Calu3 (cell line): ENCODE data around the gene DPPA3. TPM values are rescaled to one million over a fixed set of nuclear protein-coding genes. Genes with fewer than 3 reads are reported as not detected.
"Not testable (repeated sequence)": the region's sequence is repeated elsewhere in the genome, so short reads cannot be mapped to it uniquely, and the experiment has no call there.

Experiments used
- BruUV-seq: library from RNA; stranded (reverse); fragments of 400-500 nt; replicated peaks from 2 replicates; lab custom pipeline; 2021; lab: Mats Ljungman, UMichigan
- CTCF ChIA-PET: fragments of 300-600 bp; sonication (Branson Sonifier 250); formaldehyde crosslinking; loops from one replicate; lab custom pipeline; 2022; ENCODE audit warnings: antibody characterized with exemption; lab: Charles Lee
- DNase-seq: peaks from one replicate; pipeline ENCODE4 v3.0.0; 2022
- H3K27ac Mint-ChIP-seq: one replicate; pipeline ENCODE4 v1.8.0; 2022; ENCODE audit warnings: mixed read lengths; ENCODE audit not compliant: unreplicated experiment
- H3K27me3 Mint-ChIP-seq: one replicate; pipeline ENCODE4 v1.8.0; 2022; ENCODE audit warnings: mixed read lengths; ENCODE audit not compliant: unreplicated experiment
- H3K36me3 Mint-ChIP-seq: one replicate; pipeline ENCODE4 v1.8.0; 2022; ENCODE audit warnings: mild to moderate bottlenecking, moderate library complexity, mixed read lengths; ENCODE audit not compliant: insufficient read depth, unreplicated experiment
- H3K4me1 Mint-ChIP-seq: one replicate; pipeline ENCODE4 v1.8.0; 2022; ENCODE audit warnings: mild to moderate bottlenecking, low read depth, mixed read lengths; ENCODE audit not compliant: unreplicated experiment
- H3K4me3 Mint-ChIP-seq: one replicate; pipeline ENCODE4 v1.8.0; 2022; ENCODE audit warnings: mild to moderate bottlenecking, low read depth, moderate library complexity, mixed read lengths; ENCODE audit not compliant: unreplicated experiment
- H3K9me3 Mint-ChIP-seq: one replicate; pipeline ENCODE4 v1.8.0; 2022; ENCODE audit warnings: low read depth, mixed read lengths; ENCODE audit not compliant: unreplicated experiment
- CTCF ChIP-seq: fragments of 200-600 bp; IDR thresholded peaks from one replicate; pipeline ENCODE4 v1.8.0; 2022; ENCODE audit warnings: antibody characterized with exemption; ENCODE audit not compliant: unreplicated experiment
- intact Hi-C: fragments of 100-400 bp; cut with micrococcal nuclease; formaldehyde crosslinking; loops from one replicate; pipeline ENCODE4 v1.10.0; 2022; ENCODE audit not compliant: unreplicated experiment
- total RNA-seq: library from RNA; stranded (reverse); gene quantifications from 2 replicates; pipeline ENCODE4 v1.2.3, GENCODE V29; 2022

Gene DPPA3
- total RNA-seq, 1 experiment from 2014 or later, result not detected

GRCh38 chr12:7668171-7668570 is 43.1 kb upstream of the DPPA3 start:
- no peak for TF ChIP-seq CTCF
- BruUV-seq, result no TSS peak
- intact Hi-C loops, result no loop called here
- no peak for DNase-seq
- Mint-ChIP-seq H3K27ac (no peak overlapping the region), H3K4me1 (peaks cover 17% of the 10 kb centered on the region), H3K36me3 (no peaks in the 10 kb centered on the region), H3K9me3 (no peaks in the 10 kb centered on the region), H3K4me3 (no peak overlapping the region), H3K27me3 (no peaks in the 10 kb centered on the region)
- CTCF ChIA-PET, result no interaction called here

GRCh38 chr12:7675455-7675854 is 35.8 kb upstream of the DPPA3 start:
- CTCF ChIA-PET, result interaction anchor here (0.6 to 1.4 kb wide), 3 partner anchors 9 to 258 kb away, joined by 3 to 6 read pairs (median 4); no protein-coding TSS in a partner anchor
- H3K27ac Mint-ChIP-seq, DNase-seq, BruUV-seq, H3K4me3 Mint-ChIP-seq, intact Hi-C loops, H3K36me3 Mint-ChIP-seq, H3K4me1 Mint-ChIP-seq, H3K27me3 Mint-ChIP-seq, H3K9me3 Mint-ChIP-seq: not testable (repeated sequence)

GRCh38 chr12:7677432-7677888 is 33.8 kb upstream of the DPPA3 start:
- H3K9me3 Mint-ChIP-seq, H3K4me1 Mint-ChIP-seq, H3K36me3 Mint-ChIP-seq, BruUV-seq, H3K27ac Mint-ChIP-seq, H3K27me3 Mint-ChIP-seq, DNase-seq: not testable (repeated sequence)
- CTCF ChIA-PET, result interaction anchor here (0.9 kb wide), 1 partner anchor 129 kb away, joined by 3 read pairs; no protein-coding TSS in a partner anchor
- TF ChIP-seq CTCF, result peak; percentile 30
- peak overlapping the region; percentile 47 for H3K4me3 Mint-ChIP-seq
- intact Hi-C loops, result loop anchor here (1.0 kb wide), 1 partner anchor 130 kb away; no protein-coding TSS in a partner anchor

DNA sequence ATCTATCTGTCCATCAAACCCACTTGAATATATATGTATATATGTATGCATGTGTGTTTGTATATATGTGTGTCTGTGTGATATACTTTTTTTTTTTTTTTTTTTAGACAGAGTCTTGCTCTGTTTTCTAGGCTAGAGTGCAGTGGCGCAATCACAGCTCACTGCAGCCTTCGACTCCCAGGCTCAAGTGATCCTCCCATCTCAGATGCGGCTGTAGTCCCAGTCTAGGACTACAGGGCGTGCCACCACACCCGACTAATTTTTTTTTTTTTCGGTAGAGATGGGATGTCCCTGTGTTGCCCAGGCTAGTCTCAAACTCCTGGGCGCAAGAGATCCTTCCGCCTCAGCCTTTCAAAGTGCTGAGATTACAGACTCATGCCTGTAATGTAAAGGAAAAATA is 32.5 kb upstream of the DPPA3 start:
- Mint-ChIP-seq H3K36me3 (no peaks in the 10 kb centered on the region), H3K27ac (no peak overlapping the region), H3K4me3 (no peak overlapping the region), H3K27me3 (no peaks in the 10 kb centered on the region), H3K9me3 (no peaks in the 10 kb centered on the region), H3K4me1 (peaks cover 8% of the 10 kb centered on the region)
- no peak for TF ChIP-seq CTCF
- intact Hi-C loops, result no loop called here
- CTCF ChIA-PET, result interaction anchor here (0.5 to 1.0 kb wide), 3 partner anchors 47 to 167 kb away, joined by 3 read pairs; no protein-coding TSS in a partner anchor
- no TSS peak for BruUV-seq
- DNase-seq, result no peak
